Measurements from ENCODE around the gene GIGYF2.

GIGYF2 gene

DNA sequence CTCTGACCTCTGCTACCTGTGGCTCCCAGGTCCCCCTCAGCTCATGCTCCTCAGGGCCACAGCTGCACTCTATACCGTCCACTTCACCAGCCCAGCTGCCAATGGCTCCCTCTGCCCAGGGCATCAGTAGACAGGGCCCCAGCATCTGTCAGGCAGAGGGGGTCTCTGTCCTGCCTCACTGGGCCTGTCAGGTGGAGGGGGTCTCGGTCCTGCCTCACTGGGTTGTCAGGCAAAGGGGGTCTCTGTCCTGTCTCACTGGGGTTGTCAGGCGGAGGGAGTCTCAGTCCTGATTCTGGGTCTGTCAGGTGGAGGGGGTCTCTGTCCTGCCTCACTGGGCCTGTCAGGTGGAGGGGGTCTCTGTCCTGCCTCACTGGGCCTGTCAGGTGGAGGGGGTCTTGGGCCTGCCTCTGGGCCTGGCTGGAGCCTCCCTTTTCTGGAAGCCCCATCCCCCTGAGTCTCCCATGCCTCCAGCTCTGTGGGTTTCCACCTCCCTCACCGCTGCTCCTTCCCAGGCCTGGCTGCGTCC, 192.8 kb downstream of the GIGYF2 start:
- TF ChIP-seq SCRT2 (tag by site-specific recombination; IDR thresholded peaks at IDR 0.05) = no peak
- TF ChIP-seq, protein P1, sequence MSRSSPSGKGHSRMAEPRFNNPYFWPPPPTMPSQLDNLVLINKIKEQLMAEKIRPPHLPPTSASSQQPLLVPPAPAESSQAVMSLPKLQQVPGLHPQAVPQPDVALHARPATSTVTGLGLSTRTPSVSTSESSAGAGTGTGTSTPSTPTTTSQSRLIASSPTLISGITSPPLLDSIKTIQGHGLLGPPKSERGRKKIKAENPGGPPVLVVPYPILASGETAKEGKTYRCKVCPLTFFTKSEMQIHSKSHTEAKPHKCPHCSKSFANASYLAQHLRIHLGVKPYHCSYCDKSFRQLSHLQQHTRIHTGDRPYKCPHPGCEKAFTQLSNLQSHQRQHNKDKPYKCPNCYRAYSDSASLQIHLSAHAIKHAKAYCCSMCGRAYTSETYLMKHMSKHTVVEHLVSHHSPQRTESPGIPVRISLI (tag by site-specific recombination; IDR thresholded peaks at IDR 0.05) = no peak
- Histone ChIP-seq H3K36me3 (ENCODE audit: control insufficient read depth in 2 of 2, insufficient read depth in 1 of 2, low read length in 2 of 2) (peaks cover 0 to 17% of the 10 kb centered on the region in 2 experiments; a peak in 2 of 3 replicates), H3K27ac (ENCODE audit: extremely low read depth, low read depth, low read length) (no peak overlapping the region), H3K4me3 (ENCODE audit: low read depth, low read length) (no peak overlapping the region), H3K9me3 (ENCODE audit: control insufficient read depth, insufficient read depth, low read depth, low read length) (no peaks in the 10 kb centered on the region), H3K4me1 (ENCODE audit: control insufficient read depth, insufficient read depth, low read length) (no peaks in the 10 kb centered on the region)
- CTCF ChIA-PET = interaction anchor here (0.6 kb wide), 1 partner anchor 475 kb away, joined by 4 read pairs; no protein-coding TSS in a partner anchor
- POLR2A ChIA-PET = no interaction called here

DNA sequence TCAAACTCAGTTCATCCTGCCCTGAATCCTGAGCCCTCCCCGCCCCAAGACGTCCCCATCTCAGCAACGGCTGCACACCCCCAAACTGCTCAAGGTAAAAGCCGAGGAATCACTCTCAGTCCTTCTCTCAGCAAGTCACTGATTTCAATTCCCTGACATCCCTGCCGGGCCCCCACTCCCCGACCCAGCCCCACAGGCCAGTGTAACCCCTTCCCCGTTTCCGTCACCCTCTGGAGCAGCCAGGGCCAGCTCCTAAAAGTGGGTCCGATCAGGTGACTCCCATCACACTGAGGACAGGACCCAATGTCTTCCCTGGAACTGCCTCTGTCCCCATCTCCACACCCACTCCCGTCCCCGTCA, 193.4 kb downstream of the GIGYF2 start:
- no peak overlapping the region for H3K27ac ChIP-seq (ENCODE audit: extremely low read depth, low read depth, low read length)
- CTCF ChIA-PET = no interaction called here
- POLR2A ChIA-PET = no interaction called here
- TF ChIP-seq ZBTB8A (tag by site-specific recombination; IDR thresholded peaks at IDR 0.05) (no peak), ZNF664 (tag by site-specific recombination; IDR thresholded peaks at IDR 0.05) (no peak), ZNF548 (tag by site-specific recombination; IDR thresholded peaks at IDR 0.05) (no peak), ZNF530 (tag by site-specific recombination; IDR thresholded peaks at IDR 0.05; ENCODE audit: low read depth) (no peak), GLI4 (tag by site-specific recombination; IDR thresholded peaks at IDR 0.05) (no peak), MZF1 (tag by site-specific recombination; IDR thresholded peaks at IDR 0.05; ENCODE audit: borderline replicate concordance) (no peak), OVOL3 (tag by site-specific recombination; IDR thresholded peaks at IDR 0.05) (no peak)
- TF ChIP-seq, protein P1 (tag by site-specific recombination; IDR thresholded peaks at IDR 0.05) = no peak
- TF ChIP-seq, protein P2, sequence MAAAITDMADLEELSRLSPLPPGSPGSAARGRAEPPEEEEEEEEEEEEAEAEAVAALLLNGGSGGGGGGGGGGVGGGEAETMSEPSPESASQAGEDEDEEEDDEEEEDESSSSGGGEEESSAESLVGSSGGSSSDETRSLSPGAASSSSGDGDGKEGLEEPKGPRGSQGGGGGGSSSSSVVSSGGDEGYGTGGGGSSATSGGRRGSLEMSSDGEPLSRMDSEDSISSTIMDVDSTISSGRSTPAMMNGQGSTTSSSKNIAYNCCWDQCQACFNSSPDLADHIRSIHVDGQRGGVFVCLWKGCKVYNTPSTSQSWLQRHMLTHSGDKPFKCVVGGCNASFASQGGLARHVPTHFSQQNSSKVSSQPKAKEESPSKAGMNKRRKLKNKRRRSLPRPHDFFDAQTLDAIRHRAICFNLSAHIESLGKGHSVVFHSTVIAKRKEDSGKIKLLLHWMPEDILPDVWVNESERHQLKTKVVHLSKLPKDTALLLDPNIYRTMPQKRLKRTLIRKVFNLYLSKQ (tag by site-specific recombination; IDR thresholded peaks at IDR 0.05; ENCODE audit: borderline replicate concordance) = no peak
- TF ChIP-seq, protein P3, sequence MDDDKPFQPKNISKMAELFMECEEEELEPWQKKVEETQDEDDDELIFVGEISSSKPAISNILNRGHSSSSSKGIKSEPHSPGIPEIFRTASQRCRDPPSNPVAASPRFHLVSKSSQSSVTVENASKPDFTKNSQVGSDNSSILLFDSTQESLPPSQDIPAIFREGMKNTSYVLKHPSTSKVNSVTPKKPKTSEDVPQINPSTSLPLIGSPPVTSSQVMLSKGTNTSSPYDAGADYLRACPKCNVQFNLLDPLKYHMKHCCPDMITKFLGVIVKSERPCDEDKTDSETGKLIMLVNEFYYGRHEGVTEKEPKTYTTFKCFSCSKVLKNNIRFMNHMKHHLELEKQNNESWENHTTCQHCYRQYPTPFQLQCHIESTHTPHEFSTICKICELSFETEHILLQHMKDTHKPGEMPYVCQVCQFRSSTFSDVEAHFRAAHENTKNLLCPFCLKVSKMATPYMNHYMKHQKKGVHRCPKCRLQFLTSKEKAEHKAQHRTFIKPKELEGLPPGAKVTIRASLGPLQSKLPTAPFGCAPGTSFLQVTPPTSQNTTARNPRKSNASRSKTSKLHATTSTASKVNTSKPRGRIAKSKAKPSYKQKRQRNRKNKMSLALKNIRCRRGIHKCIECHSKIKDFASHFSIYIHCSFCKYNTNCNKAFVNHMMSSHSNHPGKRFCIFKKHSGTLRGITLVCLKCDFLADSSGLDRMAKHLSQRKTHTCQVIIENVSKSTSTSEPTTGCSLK (tag by site-specific recombination; IDR thresholded peaks at IDR 0.05) = no peak
- no peaks in the 10 kb centered on the region for H3K4me1 ChIP-seq (ENCODE audit: control insufficient read depth, insufficient read depth, low read length)
- no peaks in the 10 kb centered on the region for H3K9me3 ChIP-seq (ENCODE audit: control insufficient read depth, insufficient read depth, low read depth, low read length)
- no peak overlapping the region for H3K4me3 ChIP-seq (ENCODE audit: low read depth, low read length)
- H3K36me3 ChIP-seq (ENCODE audit: control insufficient read depth in 2 of 2, insufficient read depth in 1 of 2, low read length in 2 of 2) = peaks cover 0 to 11% of the 10 kb centered on the region in 2 experiments; a peak in 2 of 3 replicates

DNA sequence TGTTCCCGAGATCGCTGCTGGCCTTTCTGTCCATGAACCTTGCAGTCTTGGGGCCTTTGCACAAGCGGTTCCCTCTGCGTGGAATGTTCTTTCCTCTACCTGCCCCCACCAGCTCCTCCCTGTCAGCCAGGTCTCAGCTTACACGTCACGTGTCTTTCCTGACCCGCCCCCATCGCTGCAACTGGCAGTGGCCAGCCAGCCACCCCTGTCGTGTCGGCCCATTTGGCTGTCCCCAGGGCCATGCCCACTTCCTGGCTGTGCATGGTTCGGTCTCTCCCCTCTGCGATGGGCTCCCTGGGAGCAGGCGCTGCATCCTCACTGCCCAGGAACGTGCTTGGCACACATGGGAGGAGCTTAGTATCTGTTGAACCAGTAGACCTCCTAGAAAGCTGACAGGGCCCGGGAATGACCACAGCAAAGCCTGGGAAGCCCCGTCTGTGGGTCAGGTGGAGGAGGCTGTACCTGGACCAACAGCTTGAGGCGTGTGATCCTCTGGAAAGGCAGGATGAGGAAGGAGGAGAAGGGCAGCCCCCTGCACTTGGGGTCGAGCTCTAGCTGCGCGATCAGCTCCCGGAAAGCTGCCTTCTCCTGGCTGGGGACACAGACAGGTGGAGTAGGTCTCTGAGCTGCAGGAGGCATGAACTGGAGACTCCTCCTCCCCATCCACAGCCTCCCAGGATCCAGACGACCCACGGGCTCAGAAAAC, 193.9 kb downstream of the GIGYF2 start:
- Histone ChIP-seq H3K4me1 (ENCODE audit: control insufficient read depth, insufficient read depth, low read length) (no peaks in the 10 kb centered on the region), H3K4me3 (ENCODE audit: low read depth, low read length) (no peak overlapping the region), H3K36me3 (ENCODE audit: control insufficient read depth in 2 of 2, insufficient read depth in 1 of 2, low read length in 2 of 2) (peaks cover 0 to 7% of the 10 kb centered on the region in 2 experiments; a peak in 2 of 3 replicates), H3K9me3 (ENCODE audit: control insufficient read depth, insufficient read depth, low read depth, low read length) (no peaks in the 10 kb centered on the region), H3K27ac (ENCODE audit: extremely low read depth, low read depth, low read length) (no peak overlapping the region)
- ChIA-PET POLR2A (no interaction called here), CTCF (no interaction called here)
- TF ChIP-seq, protein P4, sequence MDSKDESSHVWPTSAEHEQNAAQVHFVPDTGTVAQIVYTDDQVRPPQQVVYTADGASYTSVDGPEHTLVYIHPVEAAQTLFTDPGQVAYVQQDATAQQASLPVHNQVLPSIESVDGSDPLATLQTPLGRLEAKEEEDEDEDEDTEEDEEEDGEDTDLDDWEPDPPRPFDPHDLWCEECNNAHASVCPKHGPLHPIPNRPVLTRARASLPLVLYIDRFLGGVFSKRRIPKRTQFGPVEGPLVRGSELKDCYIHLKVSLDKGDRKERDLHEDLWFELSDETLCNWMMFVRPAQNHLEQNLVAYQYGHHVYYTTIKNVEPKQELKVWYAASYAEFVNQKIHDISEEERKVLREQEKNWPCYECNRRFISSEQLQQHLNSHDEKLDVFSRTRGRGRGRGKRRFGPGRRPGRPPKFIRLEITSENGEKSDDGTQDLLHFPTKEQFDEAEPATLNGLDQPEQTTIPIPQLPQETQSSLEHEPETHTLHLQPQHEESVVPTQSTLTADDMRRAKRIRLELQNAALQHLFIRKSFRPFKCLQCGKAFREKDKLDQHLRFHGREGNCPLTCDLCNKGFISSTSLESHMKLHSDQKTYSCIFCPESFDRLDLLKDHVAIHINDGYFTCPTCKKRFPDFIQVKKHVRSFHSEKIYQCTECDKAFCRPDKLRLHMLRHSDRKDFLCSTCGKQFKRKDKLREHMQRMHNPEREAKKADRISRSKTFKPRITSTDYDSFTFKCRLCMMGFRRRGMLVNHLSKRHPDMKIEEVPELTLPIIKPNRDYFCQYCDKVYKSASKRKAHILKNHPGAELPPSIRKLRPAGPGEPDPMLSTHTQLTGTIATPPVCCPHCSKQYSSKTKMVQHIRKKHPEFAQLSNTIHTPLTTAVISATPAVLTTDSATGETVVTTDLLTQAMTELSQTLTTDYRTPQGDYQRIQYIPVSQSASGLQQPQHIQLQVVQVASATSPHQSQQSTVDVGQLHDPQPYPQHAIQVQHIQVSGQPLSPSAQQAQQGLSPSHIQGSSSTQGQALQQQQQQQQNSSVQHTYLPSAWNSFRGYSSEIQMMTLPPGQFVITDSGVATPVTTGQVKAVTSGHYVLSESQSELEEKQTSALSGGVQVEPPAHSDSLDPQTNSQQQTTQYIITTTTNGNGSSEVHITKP (tag by site-specific recombination; IDR thresholded peaks at IDR 0.05) = peak; percentile 92
- TF ChIP-seq GLIS1 (tag by site-specific recombination; IDR thresholded peaks at IDR 0.05) = peak; percentile 68
- peak; percentile 91 for TF ChIP-seq ZNF341 (tag by site-specific recombination; IDR thresholded peaks at IDR 0.05; ENCODE audit: low read depth)
- no peak for TF ChIP-seq ZNF530 (tag by site-specific recombination; IDR thresholded peaks at IDR 0.05; ENCODE audit: low read depth)
- TF ChIP-seq, protein P5, sequence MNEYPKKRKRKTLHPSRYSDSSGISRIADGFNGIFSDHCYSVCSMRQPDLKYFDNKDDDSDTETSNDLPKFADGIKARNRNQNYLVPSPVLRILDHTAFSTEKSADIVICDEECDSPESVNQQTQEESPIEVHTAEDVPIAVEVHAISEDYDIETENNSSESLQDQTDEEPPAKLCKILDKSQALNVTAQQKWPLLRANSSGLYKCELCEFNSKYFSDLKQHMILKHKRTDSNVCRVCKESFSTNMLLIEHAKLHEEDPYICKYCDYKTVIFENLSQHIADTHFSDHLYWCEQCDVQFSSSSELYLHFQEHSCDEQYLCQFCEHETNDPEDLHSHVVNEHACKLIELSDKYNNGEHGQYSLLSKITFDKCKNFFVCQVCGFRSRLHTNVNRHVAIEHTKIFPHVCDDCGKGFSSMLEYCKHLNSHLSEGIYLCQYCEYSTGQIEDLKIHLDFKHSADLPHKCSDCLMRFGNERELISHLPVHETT (tag by site-specific recombination; IDR thresholded peaks at IDR 0.05) = no peak
- no peak for TF ChIP-seq ZNF707 (tag by site-specific recombination; IDR thresholded peaks at IDR 0.05)
- no peak for TF ChIP-seq KLF7 (tag by site-specific recombination; IDR thresholded peaks at IDR 0.05; ENCODE audit: borderline replicate concordance)
- no peak for TF ChIP-seq ZNF24 (tag by site-specific recombination; IDR thresholded peaks at IDR 0.05)
- no peak for TF ChIP-seq ZNF366 (tag by site-specific recombination; conservative IDR thresholded peaks at IDR 0.05)

Data from HEK293 (cell line).